ENCODE results near the gene CCDC149. TPM values are rescaled to one million over a fixed set of nuclear protein-coding genes. Genes with fewer than 3 reads are reported as not detected.

The CCDC149 gene
- total and polyA plus RNA-seq, 2 of the 8 experiments (the other 6 are each of a cell fraction or from before 2014, with no cell fraction given), result 2.2 to 5.6 TPM

DNA sequence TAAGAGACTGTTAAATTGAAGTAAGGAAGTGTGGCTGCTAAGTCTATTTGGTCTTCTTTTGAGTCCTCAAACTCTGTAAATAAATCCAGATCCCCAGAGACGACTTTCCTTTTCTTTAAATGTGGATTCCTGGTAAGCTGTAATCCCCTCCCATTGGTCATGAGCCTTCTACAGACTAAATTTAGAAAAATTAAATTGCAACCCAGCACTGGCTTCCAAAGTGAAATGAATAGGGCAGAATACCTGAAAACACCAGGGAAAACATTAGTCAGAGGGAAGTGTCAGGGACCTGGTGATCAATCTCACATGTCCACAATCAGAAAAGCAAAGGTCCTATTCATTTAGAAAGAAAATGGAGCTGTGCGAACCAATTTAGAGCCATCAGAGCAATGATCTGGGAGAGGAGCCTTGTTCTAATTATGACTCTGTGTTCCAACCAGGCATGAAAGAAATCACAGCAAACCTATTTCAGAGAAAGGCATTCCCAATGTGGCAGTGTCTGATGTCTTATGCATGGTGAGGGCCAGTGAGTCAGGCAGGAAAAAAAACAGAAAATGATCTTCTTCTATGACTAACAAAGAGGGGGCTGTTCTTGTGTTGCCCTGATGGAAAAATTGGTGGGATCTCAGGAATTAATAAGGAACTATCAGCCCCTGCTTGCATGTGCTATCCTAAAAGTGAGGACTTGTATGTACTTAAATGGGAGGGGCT, 19.8 kb upstream of the CCDC149 start:
- DNase-seq (ENCODE audit: low read depth in 1 of 2, low spot score in 2 of 2), result no peak
- POLR2A ChIA-PET (ENCODE audit: partially characterized antibody), result no interaction called here
- no peak overlapping the region for H2AK5ac ChIP-seq (ENCODE audit: low read depth, low read length)

More for the DNA sequence above, 19.8 kb upstream of the CCDC149 start:
- H3K14ac ChIP-seq (ENCODE audit: insufficient read length), result no peak overlapping the region
- H3K27ac ChIP-seq (ENCODE audit: low read depth, low read length), result no peak overlapping the region
- no peak overlapping the region for H2BK120ac ChIP-seq (replicated peaks; ENCODE audit: low read depth, low read length)
- no peaks in the 10 kb centered on the region for H3K79me2 ChIP-seq (ENCODE audit: control insufficient read depth in 1 of 2, insufficient read depth in 2 of 2, low read length in 2 of 2)
- WGBS, 2 experiments (ENCODE audit: extremely low coverage in 1 of 2, insufficient coverage in 1 of 2, insufficient read length in 1 of 2, insufficient replicate concordance in 2 of 2, low coverage in 1 of 2, low lambda C conversion rate in 2 of 2, missing lambda C conversion rate in 1 of 2), result 94% methylated on average over 2 of the region's 2 CpGs; no CpG with 5 or more reads in 1 of the 2 experiments
- no peak overlapping the region for H3K4me2 ChIP-seq (ENCODE audit: insufficient read depth in 1 of 2, low read depth in 2 of 2, low read length in 2 of 2)
- TF ChIP-seq KDM4A (IDR thresholded peaks at IDR 0.05; ENCODE audit: low read depth, low read length, severe bottlenecking) (no peak), SRF (IDR thresholded peaks at IDR 0.05; ENCODE audit: low read depth, low read length) (no peak), RBBP5 (IDR thresholded peaks at IDR 0.05; ENCODE audit: borderline replicate concordance, low read depth, low read length) (no peak), NRF1 (IDR thresholded peaks at IDR 0.05; ENCODE audit: low read depth, low read length) (no peak), YY1 (IDR thresholded peaks at IDR 0.05; ENCODE audit: low read depth, low read length) (no peak), POLR2A (IDR thresholded peaks at IDR 0.05; ENCODE audit: control extremely low read depth in 1 of 2, low read depth in 2 of 2, low read length in 2 of 2) (no peak), SP1 (IDR thresholded peaks at IDR 0.05; ENCODE audit: low read depth, low read length) (no peak), EGR1 (IDR thresholded peaks at IDR 0.05; ENCODE audit: borderline replicate concordance, low read depth, low read length) (no peak), SIX5 (IDR thresholded peaks at IDR 0.05; ENCODE audit: low read depth, low read length) (no peak)
- H3K23ac ChIP-seq (ENCODE audit: insufficient read length), result no peak overlapping the region
- no peak overlapping the region for H4K5ac ChIP-seq (ENCODE audit: insufficient read length, low read depth, low read length)
- no peaks in the 10 kb centered on the region for H3K36me3 ChIP-seq (ENCODE audit: control insufficient read depth in 2 of 4, insufficient read depth in 4 of 4, low read length in 3 of 4)
- H3K4me3 ChIP-seq (ENCODE audit: extremely low read depth in 1 of 4, insufficient read depth in 2 of 4, low read depth in 3 of 4, low read length in 4 of 4), result no peak overlapping the region
- H3K18ac ChIP-seq (ENCODE audit: extremely low read depth, low read length), result no peak overlapping the region
- H3K9me3 ChIP-seq (ENCODE audit: insufficient read depth in 2 of 2, low read depth in 1 of 2, low read length in 1 of 2), result peaks cover 18 to 23% of the 10 kb centered on the region in 2 experiments
- CTCF ChIA-PET (ENCODE audit: partially characterized antibody), result interaction anchor here (1.3 to 4.7 kb wide), 2 partner anchors 17 to 48 kb away, joined by 3 to 17 read pairs; no protein-coding TSS in a partner anchor
- H2AFZ ChIP-seq (ENCODE audit: low read length), result no peak overlapping the region
- no peak overlapping the region for H2BK12ac ChIP-seq (ENCODE audit: low read depth, low read length)
- no peak overlapping the region for H3K56ac ChIP-seq (replicated peaks; ENCODE audit: insufficient read length, low read depth, low read length)
- no peaks in the 10 kb centered on the region for H3K79me1 ChIP-seq (ENCODE audit: low read depth, low read length)
- H2BK15ac ChIP-seq (ENCODE audit: low read length), result no peak overlapping the region
- no peak overlapping the region for H3K4ac ChIP-seq (replicated peaks; ENCODE audit: insufficient read length, low read depth, low read length)
- H4K8ac ChIP-seq (ENCODE audit: extremely low read depth, insufficient read depth, low read length), result no peak overlapping the region
- no peak overlapping the region for H2BK20ac ChIP-seq (ENCODE audit: low read length)
- no peak overlapping the region for H4K91ac ChIP-seq (replicated peaks; ENCODE audit: insufficient read length, low read length)
- no peaks in the 10 kb centered on the region for H4K20me1 ChIP-seq (replicated peaks in 1 of 2; ENCODE audit: control insufficient read depth in 1 of 2, insufficient read depth in 2 of 2, low read length in 2 of 2)
- no peaks in the 10 kb centered on the region for H3K4me1 ChIP-seq (replicated peaks in 1 of 4; ENCODE audit: control insufficient read depth in 3 of 4, insufficient read depth in 4 of 4, low read length in 3 of 4)
- H2BK5ac ChIP-seq (ENCODE audit: low read depth, low read length), result no peak overlapping the region
- no peak overlapping the region for H3K9ac ChIP-seq (replicated peaks in 1 of 4; ENCODE audit: extremely low read depth in 1 of 4, low read depth in 3 of 4, low read length in 3 of 4)
- FAIRE-seq, result no peak
- H3K27me3 ChIP-seq (replicated peaks in 1 of 4; ENCODE audit: control insufficient read depth in 3 of 4, extremely low read depth in 1 of 4, insufficient read depth in 3 of 4, low read length in 3 of 4), result no peaks in the 10 kb centered on the region
- no peaks in the 10 kb centered on the region for H3K23me2 ChIP-seq (ENCODE audit: low read depth, low read length)
